Right atrium auricular region (tissue), 2 donors: ENCODE data around the gene C8G. TPM values are rescaled to one million over a fixed set of nuclear protein-coding genes. Genes with fewer than 3 reads are reported as not detected.

Source experiments
- DNase-seq: peaks from one replicate; pipeline ENCODE4 v3.0.0-alpha.2; 2019; ENCODE audit warnings: low spot score
- H3K27ac ChIP-seq, 2 donors: fragments of 200-600 bp; sonication (generic); 1 replicate in 1 of 2; 2 replicates in 1 of 2; pipeline ENCODE4 v1.5.1; 2016 to 2019
- H3K27me3 ChIP-seq, 2 donors: fragments of 200-600 bp; sonication (generic); one replicate each; pipeline versions ENCODE4 v1.5.1 to v1.6.0; 2017 to 2019
- H3K36me3 ChIP-seq: fragments of 200-600 bp; sonication (generic); one replicate; pipeline ENCODE4 v1.5.1; 2016
- H3K4me1 ChIP-seq, 2 donors: fragments of 200-600 bp; sonication (generic); one replicate each; pipeline versions ENCODE4 v1.5.1 to v1.6.0; 2017 to 2019
- H3K4me3 ChIP-seq, 2 donors: fragments of 200-600 bp; sonication (generic); 1 replicate in 1 of 2; 2 replicates in 1 of 2; pipeline ENCODE4 v1.5.1; 2017 to 2019; ENCODE audit warnings: mild to moderate bottlenecking in 1 of 2, moderate library complexity in 1 of 2
- H3K9me3 ChIP-seq, 2 donors: fragments of 200-600 bp; sonication (generic); one replicate each; pipeline ENCODE4 v1.5.1; 2019
- CTCF ChIP-seq, 2 donors: fragments of 200-600 bp; sonication (generic); IDR thresholded peaks; one replicate each; pipeline ENCODE4 v1.5.1; 2019; ENCODE audit warnings: antibody characterized with exemption in 2 of 2
- total RNA-seq, 2 donors: library from RNA; depleted of rRNA; stranded (reverse); fragments of >200 nt; gene quantifications; one replicate each; pipeline ENCODE4 v1.1.0, GENCODE V29; 2016

C8G gene
- total RNA-seq, 2 donors from 2014 or later = not detected

GRCh38 chr9:136921718-136922117 lies 23.3 kb upstream of the C8G start:
- no peak overlapping the region for H3K4me3 ChIP-seq
- DNase-seq = no peak

DNA sequence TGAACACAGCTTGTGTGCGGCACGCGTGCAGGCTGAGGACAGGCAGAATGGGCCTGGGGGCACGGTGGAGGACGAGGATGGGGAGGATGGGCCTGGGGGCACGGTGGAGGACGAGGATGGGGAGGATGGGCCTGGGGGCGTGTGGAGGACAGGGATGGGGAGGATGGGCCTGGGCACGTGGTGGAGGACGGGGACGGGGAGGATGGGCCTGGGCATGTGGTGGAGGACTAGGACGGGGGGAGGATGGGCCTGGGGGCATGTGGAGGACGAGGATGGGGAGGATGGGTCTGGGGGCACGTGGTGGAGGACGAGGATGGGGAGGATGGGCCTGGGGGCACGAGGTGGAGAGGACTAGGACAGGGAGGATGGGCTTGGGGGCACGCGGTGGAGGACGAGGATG lies 22.5 kb upstream of the C8G start:
- TF ChIP-seq CTCF (IDR thresholded peaks at IDR 0.05) = no peak
- Histone ChIP-seq H3K27ac (peak overlapping the region; percentile 72), H3K9me3 (no peaks in the 10 kb centered on the region), H3K4me3 (no peak overlapping the region), H3K27me3 (no peaks in the 10 kb centered on the region), H3K36me3 (peaks cover 25% of the 10 kb centered on the region), H3K4me1 (peaks cover 0 to 43% of the 10 kb centered on the region in 2 donors)
- DNase-seq = no peak

More at GRCh38 chr9:136921718-136922117, 23.3 kb upstream of the C8G start:
- Histone ChIP-seq H3K27me3 (no peaks in the 10 kb centered on the region), H3K36me3 (peaks cover 33% of the 10 kb centered on the region), H3K27ac (peak overlapping the region; percentile 72), H3K9me3 (no peaks in the 10 kb centered on the region), H3K4me1 (peaks cover 0 to 38% of the 10 kb centered on the region in 2 donors)
- no peak for TF ChIP-seq CTCF (IDR thresholded peaks at IDR 0.05)

DNA sequence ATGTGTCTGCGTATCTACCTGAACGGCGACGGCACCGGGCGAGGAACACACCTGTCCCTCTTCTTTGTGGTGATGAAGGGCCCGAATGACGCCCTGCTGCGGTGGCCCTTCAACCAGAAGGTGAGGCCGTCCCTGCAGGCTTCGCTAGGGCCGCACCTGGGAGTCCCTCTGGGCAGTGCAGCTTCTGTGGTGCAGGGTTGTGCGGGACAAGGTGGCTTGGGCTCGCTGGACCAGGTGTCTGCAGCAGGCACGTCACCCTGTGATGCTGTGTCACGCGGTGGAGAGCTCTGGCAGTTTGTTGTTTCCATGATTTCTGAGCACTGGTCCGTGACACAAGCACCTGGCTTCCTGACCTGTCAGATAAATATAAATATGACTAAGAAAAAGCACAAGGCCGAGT lies 21.2 kb upstream of the C8G start:
- Histone ChIP-seq H3K27me3 (no peaks in the 10 kb centered on the region), H3K36me3 (peaks cover 22% of the 10 kb centered on the region), H3K4me1 (peaks cover 0 to 57% of the 10 kb centered on the region in 2 donors), H3K4me3 (no peak overlapping the region), H3K9me3 (no peaks in the 10 kb centered on the region), H3K27ac (peak overlapping the region in 1 of 2 donors; percentile 13)
- no peak for TF ChIP-seq CTCF (IDR thresholded peaks at IDR 0.05)
- DNase-seq = no peak

DNA sequence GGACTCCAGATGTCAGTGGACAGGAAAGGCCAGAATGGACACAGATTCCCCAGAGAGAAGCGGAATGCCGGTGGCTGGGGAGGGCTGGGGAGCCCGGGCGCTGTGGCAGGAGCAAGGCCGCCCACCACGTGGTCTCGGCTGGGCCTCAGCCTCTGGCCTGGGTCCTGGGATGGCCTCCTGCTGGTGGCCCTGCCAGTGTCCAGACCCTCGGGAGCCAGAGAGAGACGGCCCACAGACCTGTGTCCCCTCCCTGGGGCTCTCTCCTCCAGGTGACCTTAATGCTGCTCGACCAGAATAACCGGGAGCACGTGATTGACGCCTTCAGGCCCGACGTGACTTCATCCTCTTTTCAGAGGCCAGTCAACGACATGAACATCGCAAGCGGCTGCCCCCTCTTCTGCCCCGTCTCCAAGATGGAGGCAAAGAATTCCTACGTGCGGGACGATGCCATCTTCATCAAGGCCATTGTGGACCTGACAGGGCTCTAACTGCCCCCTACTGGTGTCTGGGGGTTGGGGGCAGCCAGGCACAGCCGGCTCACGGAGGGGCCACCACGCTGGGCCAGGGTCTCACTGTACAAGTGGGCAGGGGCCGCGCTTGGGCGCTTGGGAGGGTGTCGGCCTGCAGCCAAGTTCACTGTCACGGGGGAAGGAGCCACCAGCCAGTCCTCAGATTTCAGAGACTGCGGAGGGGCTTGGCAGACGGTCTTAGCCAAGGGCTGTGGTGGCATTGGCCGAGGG lies 19.5 kb upstream of the C8G start:
- Histone ChIP-seq H3K4me3 (no peak overlapping the region), H3K27ac (peak overlapping the region; percentile 55 to 66), H3K4me1 (peaks cover 0 to 69% of the 10 kb centered on the region in 2 donors), H3K9me3 (no peaks in the 10 kb centered on the region), H3K36me3 (peaks cover 12% of the 10 kb centered on the region), H3K27me3 (no peaks in the 10 kb centered on the region)
- TF ChIP-seq CTCF (IDR thresholded peaks at IDR 0.05) = no peak
- DNase-seq = no peak

DNA sequence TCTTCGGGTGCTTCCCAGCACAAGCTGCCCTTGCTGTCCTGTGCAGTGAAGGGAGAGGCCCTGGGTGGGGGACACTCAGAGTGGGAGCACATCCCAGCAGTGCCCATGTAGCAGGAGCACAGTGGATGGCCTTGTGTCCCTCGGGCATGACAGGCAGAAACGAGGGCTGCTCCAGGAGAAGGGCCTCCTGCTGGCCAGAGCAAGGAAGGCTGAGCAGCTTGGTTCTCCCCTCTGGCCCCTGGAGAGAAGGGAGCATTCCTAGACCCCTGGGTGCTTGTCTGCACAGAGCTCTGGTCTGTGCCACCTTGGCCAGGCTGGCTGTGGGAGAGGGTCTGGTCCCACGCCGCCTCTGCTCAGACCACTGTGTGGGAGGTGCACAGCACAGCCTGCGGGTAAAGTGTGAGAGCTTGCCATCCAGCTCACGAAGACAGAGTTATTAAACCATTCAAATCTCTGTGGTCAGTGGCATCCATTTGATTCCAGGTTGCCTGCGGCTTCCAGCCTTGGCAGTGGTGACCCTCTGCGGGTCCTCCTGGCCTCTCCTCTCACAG lies 18.8 kb upstream of the C8G start:
- Histone ChIP-seq H3K36me3 (peaks cover 6% of the 10 kb centered on the region), H3K27ac (peak overlapping the region in 1 of 2 donors; percentile 66), H3K4me3 (no peak overlapping the region), H3K27me3 (no peaks in the 10 kb centered on the region), H3K4me1 (peaks cover 0 to 67% of the 10 kb centered on the region in 2 donors), H3K9me3 (no peaks in the 10 kb centered on the region)
- no peak for TF ChIP-seq CTCF (IDR thresholded peaks at IDR 0.05)
- DNase-seq = no peak
